Measurements from ENCODE around the gene PSIP1. TPM values are rescaled to one million over a fixed set of nuclear protein-coding genes. Genes with fewer than 3 reads are reported as not detected.

Gene PSIP1
- total RNA-seq, 4 donors from 2014 or later, result 97.1 to 112 (median 102) TPM

DNA sequence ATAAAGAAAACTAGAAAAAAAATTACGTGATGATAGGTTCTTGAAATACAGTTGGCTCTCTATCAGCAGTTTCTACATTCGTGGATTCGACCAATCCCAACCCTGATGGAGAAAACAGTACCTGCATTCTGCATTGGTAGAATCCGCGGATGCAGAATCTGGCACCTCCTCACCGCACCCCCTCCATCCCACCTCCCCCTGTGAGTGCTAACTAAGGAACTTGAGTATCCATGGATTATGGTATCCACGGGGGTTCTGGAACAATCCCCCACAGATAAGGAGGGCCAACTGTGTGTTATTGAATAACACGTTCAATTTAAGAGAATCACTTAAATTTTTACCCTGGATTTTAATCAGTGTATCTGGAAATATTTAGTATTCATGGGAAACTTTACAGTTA is 10.5 kb upstream of the PSIP1 start:
- intact Hi-C loops (cut with DNase I; ENCODE audit: low total_unique reads), result no loop called here
- H3K9me3 ChIP-seq, result no peaks in the 10 kb centered on the region
- no peak overlapping the region for H3K4me3 ChIP-seq
- DNase-seq, result no peak
- TF ChIP-seq POLR2A (IDR thresholded peaks at IDR 0.05) (no peak), CTCF (IDR thresholded peaks at IDR 0.05) (no peak)
- no peaks in the 10 kb centered on the region for H3K27me3 ChIP-seq
- no peak overlapping the region for H3K27ac ChIP-seq
- no peaks in the 10 kb centered on the region for H3K4me1 ChIP-seq
- no peaks in the 10 kb centered on the region for H3K36me3 ChIP-seq

DNA sequence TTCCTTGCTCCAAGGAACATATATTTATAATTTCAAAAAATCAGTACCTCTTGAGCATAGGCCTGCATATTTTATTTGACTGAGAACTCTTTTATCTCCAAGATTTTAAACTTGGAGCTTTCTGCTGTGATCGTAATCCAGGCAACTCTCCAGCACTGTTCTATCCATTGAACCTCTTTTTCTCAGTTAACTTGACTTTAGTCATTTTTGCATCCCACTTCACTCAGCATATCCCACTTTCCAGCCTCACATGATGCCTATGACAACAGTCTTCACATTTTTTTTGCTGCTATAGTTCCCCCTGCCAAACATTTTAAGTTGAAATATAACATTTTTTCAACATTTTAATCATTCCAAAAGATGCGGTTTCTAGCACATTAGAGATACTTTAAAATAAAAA is 9.1 kb upstream of the PSIP1 start:
- TF ChIP-seq POLR2A (IDR thresholded peaks at IDR 0.05) (no peak), CTCF (IDR thresholded peaks at IDR 0.05) (no peak)
- no peaks in the 10 kb centered on the region for H3K27me3 ChIP-seq
- H3K9me3 ChIP-seq, result no peaks in the 10 kb centered on the region
- H3K4me1 ChIP-seq, result no peaks in the 10 kb centered on the region
- H3K36me3 ChIP-seq, result no peaks in the 10 kb centered on the region
- H3K27ac ChIP-seq, result no peak overlapping the region
- intact Hi-C loops (cut with DNase I; ENCODE audit: low total_unique reads), result no loop called here
- H3K4me3 ChIP-seq, result no peak overlapping the region
- no peak for DNase-seq

GRCh38 chr9:15513335-15513734 is 2.6 kb upstream of the PSIP1 start:
- TF ChIP-seq CTCF (IDR thresholded peaks at IDR 0.05) (no peak), POLR2A (IDR thresholded peaks at IDR 0.05) (no peak)
- H3K36me3 ChIP-seq, result no peaks in the 10 kb centered on the region
- no peak overlapping the region for H3K4me3 ChIP-seq
- H3K27me3 ChIP-seq, result no peaks in the 10 kb centered on the region
- no peak for DNase-seq
- intact Hi-C loops (cut with DNase I; ENCODE audit: low total_unique reads), result loop anchor here (5.0 kb wide), 1 partner anchor 34 kb away; no protein-coding TSS in a partner anchor
- H3K9me3 ChIP-seq, result no peaks in the 10 kb centered on the region
- H3K4me1 ChIP-seq, result no peaks in the 10 kb centered on the region
- H3K27ac ChIP-seq, result peak overlapping the region in 1 of 2 donors; percentile 9

DNA sequence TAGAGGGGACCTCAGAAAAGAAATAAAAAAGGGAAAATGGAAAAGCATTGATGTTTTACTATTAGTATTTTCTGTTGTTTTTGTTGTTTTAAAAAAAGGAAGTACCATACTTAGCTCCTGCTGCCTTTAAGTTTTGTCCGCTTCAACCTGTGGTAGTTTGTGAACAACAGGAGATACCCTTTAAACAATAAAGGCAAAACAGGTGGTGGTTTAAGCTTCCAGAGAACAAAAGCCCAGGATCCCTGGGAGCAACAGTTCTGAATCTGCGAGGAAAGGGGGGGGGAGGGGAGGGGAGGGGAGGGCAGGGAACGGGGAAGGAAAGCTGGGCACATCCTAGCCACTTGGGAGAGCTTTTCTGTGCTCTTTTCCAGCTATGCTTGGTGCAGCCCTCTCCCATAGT is 2.1 kb upstream of the PSIP1 start:
- H3K27ac ChIP-seq, result peak overlapping the region in 1 of 2 donors; percentile 9
- H3K4me3 ChIP-seq, result no peak overlapping the region
- no peaks in the 10 kb centered on the region for H3K36me3 ChIP-seq
- no peaks in the 10 kb centered on the region for H3K9me3 ChIP-seq
- no peaks in the 10 kb centered on the region for H3K27me3 ChIP-seq
- no peaks in the 10 kb centered on the region for H3K4me1 ChIP-seq
- TF ChIP-seq POLR2A (IDR thresholded peaks at IDR 0.05) (no peak), CTCF (IDR thresholded peaks at IDR 0.05) (no peak)
- intact Hi-C loops (cut with DNase I; ENCODE audit: low total_unique reads), result loop anchor here (5.0 kb wide), 1 partner anchor 34 kb away; no protein-coding TSS in a partner anchor
- DNase-seq, result no peak

DNA sequence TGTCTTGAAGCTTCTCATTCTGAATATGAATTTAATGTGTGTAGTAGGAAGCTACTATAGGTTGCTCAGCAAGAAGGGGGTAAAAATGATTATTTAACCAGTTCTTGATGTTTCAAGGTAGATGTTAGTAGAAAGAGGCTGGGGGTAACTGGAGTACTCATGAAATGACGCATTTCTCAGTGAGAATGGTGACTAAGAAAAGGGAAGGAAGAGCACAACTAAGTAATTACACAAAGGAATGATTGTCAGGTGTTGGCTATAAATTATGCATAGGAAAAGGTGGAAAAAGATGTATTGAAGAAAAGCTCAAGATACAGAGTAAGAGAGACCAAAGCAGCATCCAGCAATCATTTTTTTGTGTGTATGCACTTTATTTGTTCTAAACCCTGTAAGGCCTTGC is 1.4 kb upstream of the PSIP1 start:
- peak overlapping the region in 1 of 2 donors; percentile 96 for H3K27ac ChIP-seq
- H3K4me1 ChIP-seq, result no peaks in the 10 kb centered on the region
- H3K27me3 ChIP-seq, result no peaks in the 10 kb centered on the region
- TF ChIP-seq CTCF (IDR thresholded peaks at IDR 0.05), result no peak
- no peak for TF ChIP-seq POLR2A (IDR thresholded peaks at IDR 0.05)
- no peaks in the 10 kb centered on the region for H3K36me3 ChIP-seq
- intact Hi-C loops (cut with DNase I; ENCODE audit: low total_unique reads), result loop anchor here (5.0 kb wide), 1 partner anchor 35 kb away; no protein-coding TSS in a partner anchor
- no peak for DNase-seq
- no peaks in the 10 kb centered on the region for H3K9me3 ChIP-seq
- no peak overlapping the region for H3K4me3 ChIP-seq
